ENCODE results near the gene STOML1. TPM values are rescaled to one million over a fixed set of nuclear protein-coding genes. Genes with fewer than 3 reads are reported as not detected.
A peak's percentile ranks its signal among the peaks of the same experiment; 100 is the strongest.

Gene STOML1
- total RNA-seq, 1 donor = 19.0 TPM

- no peak overlapping the region for H3K4me3 ChIP-seq (ENCODE audit: low read depth, low read length)
- no peak for TF ChIP-seq CTCF (IDR thresholded peaks at IDR 0.05; ENCODE audit: insufficient read depth, low read depth, low read length)
- DNase-seq (ENCODE audit: low read depth) = no peak
Measured at GRCh38 chr15:74037171-74038117, 45.3 kb upstream of the STOML1 start.

GRCh38 chr15:74036271-74037170 is 44.4 kb upstream of the STOML1 start:
- peak; percentile 76 for TF ChIP-seq CTCF (IDR thresholded peaks at IDR 0.05; ENCODE audit: insufficient read depth, low read depth, low read length)

GRCh38 chr15:74035121-74036017 is 43.3 kb upstream of the STOML1 start:
- no peak overlapping the region for H3K4me3 ChIP-seq (ENCODE audit: low read depth, low read length)
- TF ChIP-seq CTCF (IDR thresholded peaks at IDR 0.05; ENCODE audit: insufficient read depth, low read depth, low read length) = no peak

More at GRCh38 chr15:74036271-74037170, 44.4 kb upstream of the STOML1 start:
- H3K4me3 ChIP-seq (ENCODE audit: low read depth, low read length) = no peak overlapping the region
- DNase-seq (ENCODE audit: low read depth) = peak; percentile 75

GRCh38 chr15:74034206-74034755 is 42.2 kb upstream of the STOML1 start:
- no peak for DNase-seq (ENCODE audit: low read depth)
- H3K4me3 ChIP-seq (ENCODE audit: low read depth, low read length) = no peak overlapping the region
- TF ChIP-seq CTCF (IDR thresholded peaks at IDR 0.05; ENCODE audit: insufficient read depth, low read depth, low read length) = no peak

More at GRCh38 chr15:74035121-74036017, 43.3 kb upstream of the STOML1 start:
- no peak for DNase-seq (ENCODE audit: low read depth)

GRCh38 chr15:74032606-74033561 is 40.8 kb upstream of the STOML1 start:
- no peak for TF ChIP-seq CTCF (IDR thresholded peaks at IDR 0.05; ENCODE audit: insufficient read depth, low read depth, low read length)

More at GRCh38 chr15:74032606-74033561, 40.8 kb upstream of the STOML1 start:
- no peak for DNase-seq (ENCODE audit: low read depth)
- no peak overlapping the region for H3K4me3 ChIP-seq (ENCODE audit: low read depth, low read length)
